Keratinocyte (primary cell): Measurements from ENCODE around the gene SPSB2. TPM values are rescaled to one million over a fixed set of nuclear protein-coding genes. Genes with fewer than 3 reads are reported as not detected.
A peak's percentile ranks its signal among the peaks of the same experiment; 100 is the strongest.

Experiments
- DNase-seq: peaks from one replicate; pipeline ENCODE4 v3.0.0-alpha.2; 2011; ENCODE audit warnings: low read depth, missing footprints, low spot score
- FAIRE-seq: peaks from 2 replicates; lab custom pipeline; 2011; peaks lifted over from hg19 to GRCh38; lab: Jason Lieb, UNC
- H2AFZ ChIP-seq: 2 replicates; pipeline ENCODE4 v1.6.0; 2012; ENCODE audit warnings: low read length, control low read depth, inconsistent platforms; ENCODE audit not compliant: control insufficient read depth
- H3K27ac ChIP-seq: 2 replicates; pipeline ENCODE4 v1.5.1; 2011; ENCODE audit warnings: low read length; ENCODE audit not compliant: control insufficient read depth, insufficient read depth
- H3K27me3 ChIP-seq: 3 replicates; pipeline ENCODE4 v1.6.0; 2011; ENCODE audit warnings: low read length; ENCODE audit not compliant: control insufficient read depth, insufficient read depth; ENCODE audit errors: extremely low read depth
- H3K36me3 ChIP-seq, 2 experiments: 2 replicates in 1 of 2; 3 replicates in 1 of 2; pipeline ENCODE4 v1.5.1; 2011; ENCODE audit warnings: low read length in 2 of 2, mild to moderate bottlenecking in 1 of 2; ENCODE audit not compliant: control insufficient read depth in 2 of 2, insufficient read depth in 2 of 2; ENCODE audit errors: extremely low read depth in 1 of 2
- H3K4me1 ChIP-seq: 3 replicates; pipeline ENCODE4 v1.5.1; 2011; ENCODE audit warnings: low read length; ENCODE audit not compliant: control insufficient read depth, insufficient read depth; ENCODE audit errors: extremely low read depth
- H3K4me2 ChIP-seq: 3 replicates; pipeline ENCODE4 v1.6.0; 2011; ENCODE audit warnings: low read depth, low read length; ENCODE audit not compliant: control insufficient read depth, insufficient read depth; ENCODE audit errors: extremely low read depth
- H3K4me3 ChIP-seq, 3 experiments: fragments of 200-600 bp in 1 of 3; sonication (generic) in 1 of 3; 2 replicates in 2 of 3; 3 replicates in 1 of 3; pipeline ENCODE4 v1.5.1; 2011 to 2016; ENCODE audit warnings: low read length in 3 of 3, mild to moderate bottlenecking in 3 of 3, control low read depth in 2 of 3, inconsistent platforms in 1 of 3, low read depth in 1 of 3, mixed read lengths in 1 of 3, mixed run types in 1 of 3, moderate library complexity in 1 of 3; ENCODE audit not compliant: control insufficient read depth in 2 of 3, insufficient read depth in 2 of 3; ENCODE audit errors: extremely low read depth in 1 of 3
- H3K79me2 ChIP-seq: 2 replicates; pipeline ENCODE4 v1.6.0; 2012; ENCODE audit warnings: low read length; ENCODE audit not compliant: control insufficient read depth, insufficient read depth
- H3K9ac ChIP-seq: 3 replicates; pipeline ENCODE4 v1.6.0; 2011; ENCODE audit warnings: low read length; ENCODE audit not compliant: control insufficient read depth, insufficient read depth; ENCODE audit errors: extremely low read depth
- H3K9me1 ChIP-seq: 3 replicates; pipeline ENCODE4 v1.6.0; 2011; ENCODE audit warnings: low read length; ENCODE audit not compliant: control insufficient read depth, insufficient read depth; ENCODE audit errors: extremely low read depth
- H3K9me3 ChIP-seq: 2 replicates; pipeline ENCODE4 v1.5.1; 2012; ENCODE audit warnings: low read depth, low read length; ENCODE audit not compliant: control insufficient read depth
- H4K20me1 ChIP-seq: 3 replicates; pipeline ENCODE4 v1.6.0; 2011; ENCODE audit warnings: low read length; ENCODE audit not compliant: control insufficient read depth, insufficient read depth; ENCODE audit errors: extremely low read depth
- EZH2 ChIP-seq: IDR thresholded peaks from one replicate; pipeline ENCODE4 v1.6.1; 2012; ENCODE audit warnings: inconsistent platforms, mild to moderate bottlenecking, low read length, moderate library complexity
- dilution Hi-C: fragments of 300-500 bp; cut with MboI; formaldehyde crosslinking; loops from one replicate; pipeline ENCODE4 v1.7.0; 2020; ENCODE audit warnings: low sequenced_read_pairs; ENCODE audit not compliant: extremely low pct_ligation_motif_present
- polyA plus RNA-seq, 5 experiments: library from polyadenylated mRNA; depleted of rRNA in 3 of 5; stranded (reverse) in 3 of 5; stranded (forward) in 1 of 5; unstranded in 1 of 5; fragments of >200 nt; gene quantifications; 1 replicate in 1 of 5; 2 replicates in 3 of 5; 3 replicates in 1 of 5; pipeline versions ENCODE4 v1.2.1 to v1.2.3, GENCODE V29; 2011 to 2012; ENCODE audit warnings: missing spikeins in 2 of 5, low read depth in 1 of 5, low replicate concordance in 1 of 5
- TF ChIP-seq, protein P1 (sequence below), 3 experiments: IDR thresholded peaks in 1 of 3; conservative IDR thresholded peaks in 1 of 3; optimal IDR thresholded peaks in 1 of 3; 2 replicates in 2 of 3; 3 replicates in 1 of 3; pipeline versions ENCODE3 to v1.5.1; 2011; ENCODE audit warnings: low read length in 3 of 3, mild to moderate bottlenecking in 3 of 3, moderate library complexity in 2 of 3, control low read depth in 1 of 3, inconsistent platforms in 1 of 3; ENCODE audit not compliant: insufficient read depth in 2 of 3; ENCODE audit errors: extremely low read depth in 1 of 3

The SPSB2 gene
- polyA plus RNA-seq, 1 donor (not counting 4 experiments of a cell fraction or from before 2014, with no cell fraction given): 4.9 TPM

DNA sequence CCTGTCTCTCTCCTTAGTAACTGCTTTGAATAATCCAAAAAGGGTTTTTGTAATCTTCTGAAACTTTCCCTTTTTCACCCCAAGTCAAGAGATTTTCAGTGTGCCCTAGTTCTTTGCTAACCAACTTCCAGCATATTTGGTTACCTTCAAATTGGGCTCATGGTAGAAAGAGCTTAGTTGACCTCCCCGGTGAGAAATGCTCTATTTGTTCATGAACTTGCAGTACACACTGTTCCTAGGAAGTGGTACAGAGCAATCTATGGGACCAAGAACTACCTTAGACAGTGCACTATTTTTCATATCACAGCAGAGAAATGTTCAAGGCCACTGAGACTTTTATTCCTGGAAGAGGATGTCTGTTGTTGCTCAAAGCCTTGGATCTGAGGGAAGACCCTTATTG lies 19.5 kb downstream of the SPSB2 start:
- Histone ChIP-seq H4K20me1 (no peaks in the 10 kb centered on the region), H3K27me3 (no peaks in the 10 kb centered on the region), H3K36me3 (peaks cover 29 to 42% of the 10 kb centered on the region in 2 experiments), H3K4me1 (peaks cover 21% of the 10 kb centered on the region), H3K27ac (peak overlapping the region; percentile 91), H3K4me3 (peak overlapping the region; percentile 72 to 99 (median 95)), H3K9ac (peak overlapping the region; percentile 92), H3K79me2 (peaks cover 41% of the 10 kb centered on the region), H3K9me3 (no peaks in the 10 kb centered on the region), H2AFZ (no peak overlapping the region), H3K9me1 (no peaks in the 10 kb centered on the region), H3K4me2 (peak overlapping the region; percentile 88)
- FAIRE-seq (peak; percentile 5), DNase-seq (no peak)
- TF ChIP-seq EZH2: no peak
- TF ChIP-seq, protein P1, sequence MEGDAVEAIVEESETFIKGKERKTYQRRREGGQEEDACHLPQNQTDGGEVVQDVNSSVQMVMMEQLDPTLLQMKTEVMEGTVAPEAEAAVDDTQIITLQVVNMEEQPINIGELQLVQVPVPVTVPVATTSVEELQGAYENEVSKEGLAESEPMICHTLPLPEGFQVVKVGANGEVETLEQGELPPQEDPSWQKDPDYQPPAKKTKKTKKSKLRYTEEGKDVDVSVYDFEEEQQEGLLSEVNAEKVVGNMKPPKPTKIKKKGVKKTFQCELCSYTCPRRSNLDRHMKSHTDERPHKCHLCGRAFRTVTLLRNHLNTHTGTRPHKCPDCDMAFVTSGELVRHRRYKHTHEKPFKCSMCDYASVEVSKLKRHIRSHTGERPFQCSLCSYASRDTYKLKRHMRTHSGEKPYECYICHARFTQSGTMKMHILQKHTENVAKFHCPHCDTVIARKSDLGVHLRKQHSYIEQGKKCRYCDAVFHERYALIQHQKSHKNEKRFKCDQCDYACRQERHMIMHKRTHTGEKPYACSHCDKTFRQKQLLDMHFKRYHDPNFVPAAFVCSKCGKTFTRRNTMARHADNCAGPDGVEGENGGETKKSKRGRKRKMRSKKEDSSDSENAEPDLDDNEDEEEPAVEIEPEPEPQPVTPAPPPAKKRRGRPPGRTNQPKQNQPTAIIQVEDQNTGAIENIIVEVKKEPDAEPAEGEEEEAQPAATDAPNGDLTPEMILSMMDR (optimal IDR thresholded peaks at IDR 0.05 in 1 of 3, IDR thresholded peaks at IDR 0.05 in 1 of 3, conservative IDR thresholded peaks at IDR 0.05 in 1 of 3; ENCODE audit: extremely low read depth in 1 of 3, insufficient read depth in 2 of 3, low read length in 3 of 3): no peak
- dilution Hi-C loops: no loop called here

DNA sequence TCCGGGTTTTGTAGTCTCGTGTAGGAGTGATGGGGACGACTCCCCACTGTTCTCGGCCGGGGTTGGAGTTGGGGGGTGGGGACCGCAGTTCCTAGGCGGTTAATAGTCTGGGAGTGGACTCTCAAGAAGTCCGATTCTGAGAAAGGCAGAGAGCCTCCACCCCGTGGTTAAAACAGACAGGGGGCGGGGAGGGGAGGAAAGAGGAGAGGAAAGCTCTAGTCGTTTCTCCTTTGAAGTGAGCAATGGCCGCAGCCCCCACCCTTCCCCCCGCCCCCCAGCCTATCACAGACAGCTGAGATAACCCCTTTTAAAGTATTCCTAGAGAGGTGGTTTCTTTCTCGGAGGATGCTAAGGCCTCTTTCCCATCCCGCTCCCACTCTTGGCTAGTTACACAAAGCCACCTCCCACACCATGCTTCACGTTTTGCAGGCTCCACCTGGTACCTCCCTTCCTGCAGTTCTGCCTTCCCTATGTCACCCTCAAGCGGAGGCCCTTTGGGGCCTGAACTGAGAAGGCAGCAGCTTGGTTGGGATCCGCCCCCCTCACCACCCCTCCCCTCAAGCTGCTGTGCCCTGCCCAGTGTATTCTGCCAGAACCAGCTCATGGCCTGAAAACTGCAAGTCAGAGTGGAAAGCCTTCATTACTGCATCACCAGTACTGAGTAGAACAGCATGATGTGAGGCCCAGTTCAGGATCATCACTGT lies 20.3 kb downstream of the SPSB2 start:
- Histone ChIP-seq H3K79me2 (peaks cover 41% of the 10 kb centered on the region), H3K27me3 (no peaks in the 10 kb centered on the region), H3K36me3 (peaks cover 22 to 38% of the 10 kb centered on the region in 2 experiments), H2AFZ (peak overlapping the region; percentile 77), H3K4me2 (peak overlapping the region; percentile 88), H4K20me1 (no peaks in the 10 kb centered on the region), H3K4me1 (peaks cover 21% of the 10 kb centered on the region), H3K9me3 (no peaks in the 10 kb centered on the region), H3K27ac (peak overlapping the region; percentile 91), H3K9me1 (no peaks in the 10 kb centered on the region), H3K9ac (peak overlapping the region; percentile 92), H3K4me3 (peak overlapping the region; percentile 72 to 99 (median 95))
- DNase-seq: no peak
- FAIRE-seq: peak; percentile 67
- dilution Hi-C loops: no loop called here
- no peak for TF ChIP-seq EZH2
- TF ChIP-seq, protein P1 (optimal IDR thresholded peaks at IDR 0.05 in 1 of 3, IDR thresholded peaks at IDR 0.05 in 1 of 3, conservative IDR thresholded peaks at IDR 0.05 in 1 of 3; ENCODE audit: extremely low read depth in 1 of 3, insufficient read depth in 2 of 3, low read length in 3 of 3): no peak
